Vagina (tissue), 2 donors: Measurements from ENCODE around the gene PPP2R5E. TPM values are rescaled to one million over a fixed set of nuclear protein-coding genes. Genes with fewer than 3 reads are reported as not detected.

ENCODE experiments used
- DNase-seq, 2 donors: peaks; one replicate each; pipeline ENCODE4 v3.0.0-alpha.2; 2017; ENCODE audit errors: extremely low spot score in 2 of 2
- H3K27ac ChIP-seq: fragments of 200-600 bp; sonication (generic); one replicate; pipeline ENCODE4 v1.5.1; 2019
- H3K27me3 ChIP-seq: fragments of 200-600 bp; sonication (generic); one replicate; pipeline ENCODE4 v1.5.1; 2019
- H3K36me3 ChIP-seq, 2 donors: fragments of 200-600 bp; sonication (generic); one replicate each; pipeline ENCODE4 v1.5.1; 2017 to 2019
- H3K4me1 ChIP-seq: fragments of 200-600 bp; sonication (generic); one replicate; pipeline ENCODE4 v1.5.1; 2019
- H3K4me3 ChIP-seq, 2 donors: fragments of 200-600 bp; sonication (generic); 1 replicate in 1 of 2; 2 replicates in 1 of 2; pipeline ENCODE4 v1.5.1; 2016 to 2019
- H3K9me3 ChIP-seq: fragments of 200-600 bp; sonication (generic); one replicate; pipeline ENCODE4 v1.5.1; 2019
- CTCF ChIP-seq, 3 experiments: fragments of 450-650 bp in 2 of 3; fragments of 200-600 bp in 1 of 3; sonication (generic) in 1 of 3; IDR thresholded peaks; one replicate each; pipeline ENCODE4 v1.5.1; 2017 to 2019; ENCODE audit warnings: antibody characterized with exemption in 3 of 3, mild to moderate bottlenecking in 2 of 3, moderate library complexity in 2 of 3
- POLR2A ChIP-seq, 2 donors: fragments of 450-650 bp; IDR thresholded peaks; one replicate each; pipeline ENCODE4 v1.6.1; 2017; ENCODE audit warnings: antibody characterized with exemption in 2 of 2, mild to moderate bottlenecking in 2 of 2, moderate library complexity in 2 of 2
- POLR2AphosphoS5 ChIP-seq, 2 donors: sonication (generic); formaldehyde crosslinking; IDR thresholded peaks; one replicate each; pipeline ENCODE4 v1.9.0; 2017; ENCODE audit warnings: antibody characterized with exemption in 2 of 2, mild to moderate bottlenecking in 2 of 2, low read depth in 1 of 2; ENCODE audit not compliant: insufficient read depth in 1 of 2
- intact Hi-C: fragments of 100-400 bp; cut with DNase I; formaldehyde crosslinking; loops from one replicate; pipeline ENCODE4 v1.15.1; 2023
- total RNA-seq: library from RNA; depleted of rRNA; stranded (reverse); fragments of >200 nt; gene quantifications from one replicate; pipeline ENCODE4 v1.2.3, GENCODE V29; 2016

The PPP2R5E gene
- total RNA-seq, 1 donor from 2014 or later: 22.6 TPM

GRCh38 chr14:63443361-63443760 is 99.8 kb downstream of the PPP2R5E start:
- H3K4me3 ChIP-seq: no peak overlapping the region
- DNase-seq: no peak
- H3K4me1 ChIP-seq: peaks cover 2% of the 10 kb centered on the region
- intact Hi-C loops: no loop called here
- TF ChIP-seq POLR2AphosphoS5 (IDR thresholded peaks at IDR 0.05; ENCODE audit: insufficient read depth in 1 of 2, low read depth in 1 of 2) (no peak), CTCF (IDR thresholded peaks at IDR 0.05) (no peak), POLR2A (IDR thresholded peaks at IDR 0.05) (no peak)
- no peaks in the 10 kb centered on the region for H3K9me3 ChIP-seq
- no peaks in the 10 kb centered on the region for H3K36me3 ChIP-seq
- H3K27ac ChIP-seq: no peak overlapping the region
- no peaks in the 10 kb centered on the region for H3K27me3 ChIP-seq

GRCh38 chr14:63438065-63438757 is 105.0 kb downstream of the PPP2R5E start:
- Histone ChIP-seq H3K4me1 (peaks cover 45% of the 10 kb centered on the region), H3K36me3 (no peaks in the 10 kb centered on the region), H3K27me3 (no peaks in the 10 kb centered on the region), H3K9me3 (no peaks in the 10 kb centered on the region), H3K27ac (peak overlapping the region; percentile 8), H3K4me3 (no peak overlapping the region)
- DNase-seq: peak in 1 of 2 donors; percentile 88
- intact Hi-C loops: no loop called here
- TF ChIP-seq CTCF (IDR thresholded peaks at IDR 0.05): no peak
- TF ChIP-seq POLR2AphosphoS5 (IDR thresholded peaks at IDR 0.05; ENCODE audit: insufficient read depth in 1 of 2, low read depth in 1 of 2): peak in 1 of 2 donors; percentile 39

- Histone ChIP-seq H3K27me3 (no peaks in the 10 kb centered on the region), H3K4me1 (peaks cover 45% of the 10 kb centered on the region), H3K27ac (peak overlapping the region; percentile 25), H3K4me3 (no peak overlapping the region), H3K36me3 (no peaks in the 10 kb centered on the region), H3K9me3 (no peaks in the 10 kb centered on the region)
- intact Hi-C loops: no loop called here
- no peak for DNase-seq
- TF ChIP-seq CTCF (IDR thresholded peaks at IDR 0.05) (no peak), POLR2AphosphoS5 (IDR thresholded peaks at IDR 0.05; ENCODE audit: insufficient read depth in 1 of 2, low read depth in 1 of 2) (no peak), POLR2A (IDR thresholded peaks at IDR 0.05) (no peak)
Measured at GRCh38 chr14:63436286-63437098, 106.7 kb downstream of the PPP2R5E start.

GRCh38 chr14:63435838-63436237 is 107.3 kb downstream of the PPP2R5E start:
- Histone ChIP-seq H3K36me3 (no peaks in the 10 kb centered on the region), H3K4me3 (no peak overlapping the region), H3K27me3 (no peaks in the 10 kb centered on the region), H3K9me3 (no peaks in the 10 kb centered on the region), H3K4me1 (peaks cover 45% of the 10 kb centered on the region), H3K27ac (peak overlapping the region; percentile 58)
- DNase-seq: no peak
- TF ChIP-seq CTCF (IDR thresholded peaks at IDR 0.05) (no peak), POLR2A (IDR thresholded peaks at IDR 0.05) (no peak), POLR2AphosphoS5 (IDR thresholded peaks at IDR 0.05; ENCODE audit: insufficient read depth in 1 of 2, low read depth in 1 of 2) (peak in 1 of 2 donors; percentile 52)
- intact Hi-C loops: no loop called here

- DNase-seq: no peak
- Histone ChIP-seq H3K27ac (peak overlapping the region; percentile 58), H3K4me1 (peaks cover 45% of the 10 kb centered on the region), H3K4me3 (no peak overlapping the region), H3K9me3 (no peaks in the 10 kb centered on the region), H3K27me3 (no peaks in the 10 kb centered on the region), H3K36me3 (no peaks in the 10 kb centered on the region)
- TF ChIP-seq CTCF (IDR thresholded peaks at IDR 0.05) (no peak), POLR2AphosphoS5 (IDR thresholded peaks at IDR 0.05; ENCODE audit: insufficient read depth in 1 of 2, low read depth in 1 of 2) (no peak)
- intact Hi-C loops: no loop called here
Measured at GRCh38 chr14:63435204-63435603, 108.0 kb downstream of the PPP2R5E start.
